Panc1 (cell line): ENCODE results near the gene PLCD3. TPM values are rescaled to one million over a fixed set of nuclear protein-coding genes. Genes with fewer than 3 reads are reported as not detected.

Experiments
- ATAC-seq: fragments of 200-7000 bp; cut with Tn5 transposase; 2 replicates; pipeline ENCODE4 v1.9.1; 2020; ENCODE audit warnings: mild to moderate bottlenecking, moderate library complexity
- BruUV-seq: library from RNA; stranded (reverse); fragments of 400-500 nt; replicated peaks from 2 replicates; lab custom pipeline; 2021; lab: Mats Ljungman, UMichigan
- CTCF ChIA-PET: fragments of 300-600 bp; sonication (Branson Sonifier 250); formaldehyde crosslinking; loops from one replicate; lab custom pipeline; 2022; ENCODE audit warnings: antibody characterized with exemption; lab: Charles Lee
- POLR2A ChIA-PET: fragments of 300-600 bp; sonication (Branson Sonifier 250); formaldehyde crosslinking; loops from one replicate; lab custom pipeline; 2022; ENCODE audit warnings: antibody characterized with exemption; lab: Charles Lee
- DNase-seq: peaks from one replicate; pipeline ENCODE4 v3.0.0-alpha.2; 2010; ENCODE audit warnings: low read depth, low spot score
- H3K27ac ChIP-seq: 2 replicates; pipeline ENCODE4 v1.5.1; 2011; ENCODE audit warnings: mild to moderate bottlenecking, low read length, inconsistent platforms
- H3K27me3 ChIP-seq: fragments of 200-500 bp; sonication (Bioruptor generic); 2 replicates; pipeline ENCODE4 v1.6.0; 2014; ENCODE audit warnings: low read length, inconsistent platforms; ENCODE audit not compliant: control insufficient read depth, insufficient read depth
- H3K36me3 ChIP-seq: fragments of 200-500 bp; sonication (Bioruptor generic); 2 replicates; pipeline ENCODE4 v1.5.1; 2014; ENCODE audit warnings: inconsistent platforms, mild to moderate bottlenecking, low read length, moderate library complexity; ENCODE audit not compliant: control insufficient read depth, insufficient read depth
- H3K4me1 ChIP-seq: 2 replicates; pipeline ENCODE4 v1.5.1; 2011; ENCODE audit warnings: inconsistent platforms, mild to moderate bottlenecking, low read length, moderate library complexity; ENCODE audit not compliant: control insufficient read depth, insufficient read depth
- H3K4me3 ChIP-seq, 2 experiments: 2 replicates each; pipeline ENCODE4 v1.5.1; 2011 to 2012; ENCODE audit warnings: low read depth in 2 of 2, low read length in 2 of 2, mild to moderate bottlenecking in 2 of 2, inconsistent platforms in 1 of 2, moderate library complexity in 1 of 2
- H3K9me3 ChIP-seq: fragments of 200-500 bp; sonication (Bioruptor generic); 2 replicates; pipeline ENCODE4 v1.5.1; 2014; ENCODE audit warnings: low read depth, mild to moderate bottlenecking, inconsistent platforms, low read length, moderate library complexity; ENCODE audit not compliant: control insufficient read depth, insufficient read depth
- POLR2AphosphoS5 ChIP-seq: IDR thresholded peaks from 2 replicates; pipeline ENCODE4 v1.6.1; 2012; ENCODE audit warnings: mild to moderate bottlenecking, low read depth, low read length, moderate library complexity
- SIN3A ChIP-seq: IDR thresholded peaks from 2 replicates; pipeline ENCODE4 v1.6.1; 2012; ENCODE audit warnings: low read depth, mild to moderate bottlenecking, low read length, moderate library complexity, borderline replicate concordance; ENCODE audit not compliant: insufficient read depth
- TCF7L2 ChIP-seq: IDR thresholded peaks from 2 replicates; pipeline ENCODE4 v1.6.1; 2011; ENCODE audit warnings: mild to moderate bottlenecking, low read depth, low read length, inconsistent platforms
- in situ Hi-C: cut with HindIII; loops from 2 replicates; pipeline ENCODE4 v1.10.0; 2016; ENCODE audit warnings: low sequenced_read_pairs, low pct_unique_long_range_greater_than_20kb
- intact Hi-C: fragments of 100-400 bp; cut with micrococcal nuclease; formaldehyde crosslinking; loops from one replicate; pipeline ENCODE4 v1.10.0; 2022; ENCODE audit not compliant: unreplicated experiment
- total RNA-seq: library from RNA; stranded (reverse); gene quantifications from one replicate; pipeline ENCODE4 v1.2.1, GENCODE V29; 2021; ENCODE audit not compliant: unreplicated experiment
- TF ChIP-seq, protein P1 (sequence below), 2 experiments: IDR thresholded peaks; 2 replicates each; pipeline ENCODE4 v1.6.1; 2011 to 2012; ENCODE audit warnings: low read depth in 2 of 2, control low read depth in 1 of 2, low read length in 1 of 2, mild to moderate bottlenecking in 1 of 2, moderate library complexity in 1 of 2; ENCODE audit not compliant: insufficient read depth in 1 of 2
- TF ChIP-seq, protein P2 (sequence below): fragments of 450-650 bp; IDR thresholded peaks from 2 replicates; pipeline ENCODE4 v1.5.1; 2017; ENCODE audit warnings: mild to moderate bottlenecking

PLCD3 gene
- total RNA-seq, 1 experiment from 2014 or later = 125 TPM

DNA sequence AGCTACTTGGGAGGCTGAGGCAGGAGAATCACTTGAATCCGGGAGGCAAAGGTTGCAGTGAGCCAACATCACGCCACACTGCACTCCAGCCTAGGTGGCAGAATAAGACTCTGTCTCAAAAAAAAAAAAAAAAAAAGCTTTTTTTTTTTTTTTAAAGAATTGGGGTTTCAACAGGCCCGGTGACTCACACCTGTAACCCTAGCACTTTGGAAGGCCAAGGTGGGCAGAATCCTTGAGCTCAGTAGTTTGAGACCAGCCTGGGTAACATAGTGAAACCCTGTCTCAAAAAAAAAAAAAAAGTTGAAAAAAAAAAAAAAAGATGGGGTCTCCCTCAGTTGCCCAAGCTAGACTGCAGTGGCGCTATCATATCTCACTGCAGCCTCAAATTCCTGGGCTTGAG is 22.7 kb upstream of the PLCD3 start:
- BruUV-seq = no TSS peak
- intact Hi-C loops = no loop called here

DNA sequence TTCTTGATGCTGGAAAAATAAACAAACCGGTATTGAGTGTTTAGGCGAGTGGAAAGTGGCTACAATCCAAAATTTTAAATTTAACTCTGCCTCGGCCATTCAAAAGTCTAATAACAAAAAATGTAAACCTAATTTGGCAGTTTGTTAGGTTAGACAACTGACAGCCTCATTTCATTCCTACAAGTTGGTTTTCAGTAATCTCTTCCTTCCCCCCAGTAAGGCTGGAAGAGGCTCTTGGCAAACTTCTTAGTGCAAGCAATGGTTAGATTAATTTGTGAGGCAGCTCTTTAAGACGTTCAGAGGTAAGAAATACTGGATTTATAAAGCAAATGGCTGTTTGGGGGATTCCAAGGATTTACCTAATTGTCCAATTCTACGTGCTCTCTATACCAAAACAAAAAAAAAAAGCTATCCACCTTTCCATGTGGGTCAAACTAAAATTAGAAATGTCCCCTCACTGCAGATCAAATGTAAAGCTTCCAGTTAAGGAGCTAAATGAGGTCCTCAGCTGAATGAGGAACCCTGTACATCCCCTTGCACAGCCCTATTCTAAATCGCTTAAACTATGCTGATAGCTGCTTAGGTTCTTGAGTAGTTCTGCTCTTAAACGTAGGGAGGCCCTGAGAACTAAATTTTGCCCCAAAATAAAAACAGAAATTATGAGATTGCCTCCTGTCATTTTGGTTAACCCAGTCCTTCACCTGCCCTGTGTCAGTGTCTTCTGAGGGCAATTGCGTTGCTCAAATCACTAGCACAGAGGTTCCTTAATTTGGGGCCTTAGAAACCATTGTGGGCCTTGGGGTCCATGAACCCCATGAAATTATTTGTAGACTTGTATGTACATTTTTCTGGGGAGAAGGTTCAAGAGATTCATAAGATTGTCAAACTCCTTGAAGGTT is 18.8 kb upstream of the PLCD3 start:
- Histone ChIP-seq H3K4me3 (peak overlapping the region; percentile 77 to 93), H3K4me1 (peaks cover 10% of the 10 kb centered on the region), H3K36me3 (peaks cover 4% of the 10 kb centered on the region), H3K27me3 (no peaks in the 10 kb centered on the region), H3K9me3 (no peaks in the 10 kb centered on the region), H3K27ac (peak overlapping the region; percentile 77)
- intact Hi-C loops (no loop called here), in situ Hi-C loops (no loop called here)
- no peak for DNase-seq
- TF ChIP-seq, protein P1, sequence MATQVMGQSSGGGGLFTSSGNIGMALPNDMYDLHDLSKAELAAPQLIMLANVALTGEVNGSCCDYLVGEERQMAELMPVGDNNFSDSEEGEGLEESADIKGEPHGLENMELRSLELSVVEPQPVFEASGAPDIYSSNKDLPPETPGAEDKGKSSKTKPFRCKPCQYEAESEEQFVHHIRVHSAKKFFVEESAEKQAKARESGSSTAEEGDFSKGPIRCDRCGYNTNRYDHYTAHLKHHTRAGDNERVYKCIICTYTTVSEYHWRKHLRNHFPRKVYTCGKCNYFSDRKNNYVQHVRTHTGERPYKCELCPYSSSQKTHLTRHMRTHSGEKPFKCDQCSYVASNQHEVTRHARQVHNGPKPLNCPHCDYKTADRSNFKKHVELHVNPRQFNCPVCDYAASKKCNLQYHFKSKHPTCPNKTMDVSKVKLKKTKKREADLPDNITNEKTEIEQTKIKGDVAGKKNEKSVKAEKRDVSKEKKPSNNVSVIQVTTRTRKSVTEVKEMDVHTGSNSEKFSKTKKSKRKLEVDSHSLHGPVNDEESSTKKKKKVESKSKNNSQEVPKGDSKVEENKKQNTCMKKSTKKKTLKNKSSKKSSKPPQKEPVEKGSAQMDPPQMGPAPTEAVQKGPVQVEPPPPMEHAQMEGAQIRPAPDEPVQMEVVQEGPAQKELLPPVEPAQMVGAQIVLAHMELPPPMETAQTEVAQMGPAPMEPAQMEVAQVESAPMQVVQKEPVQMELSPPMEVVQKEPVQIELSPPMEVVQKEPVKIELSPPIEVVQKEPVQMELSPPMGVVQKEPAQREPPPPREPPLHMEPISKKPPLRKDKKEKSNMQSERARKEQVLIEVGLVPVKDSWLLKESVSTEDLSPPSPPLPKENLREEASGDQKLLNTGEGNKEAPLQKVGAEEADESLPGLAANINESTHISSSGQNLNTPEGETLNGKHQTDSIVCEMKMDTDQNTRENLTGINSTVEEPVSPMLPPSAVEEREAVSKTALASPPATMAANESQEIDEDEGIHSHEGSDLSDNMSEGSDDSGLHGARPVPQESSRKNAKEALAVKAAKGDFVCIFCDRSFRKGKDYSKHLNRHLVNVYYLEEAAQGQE (IDR thresholded peaks at IDR 0.05; ENCODE audit: insufficient read depth in 1 of 2, low read depth in 2 of 2, low read length in 1 of 2) = no peak
- TF ChIP-seq POLR2AphosphoS5 (no peak), SIN3A (no peak), TCF7L2 (no peak)
- TF ChIP-seq, protein P2, sequence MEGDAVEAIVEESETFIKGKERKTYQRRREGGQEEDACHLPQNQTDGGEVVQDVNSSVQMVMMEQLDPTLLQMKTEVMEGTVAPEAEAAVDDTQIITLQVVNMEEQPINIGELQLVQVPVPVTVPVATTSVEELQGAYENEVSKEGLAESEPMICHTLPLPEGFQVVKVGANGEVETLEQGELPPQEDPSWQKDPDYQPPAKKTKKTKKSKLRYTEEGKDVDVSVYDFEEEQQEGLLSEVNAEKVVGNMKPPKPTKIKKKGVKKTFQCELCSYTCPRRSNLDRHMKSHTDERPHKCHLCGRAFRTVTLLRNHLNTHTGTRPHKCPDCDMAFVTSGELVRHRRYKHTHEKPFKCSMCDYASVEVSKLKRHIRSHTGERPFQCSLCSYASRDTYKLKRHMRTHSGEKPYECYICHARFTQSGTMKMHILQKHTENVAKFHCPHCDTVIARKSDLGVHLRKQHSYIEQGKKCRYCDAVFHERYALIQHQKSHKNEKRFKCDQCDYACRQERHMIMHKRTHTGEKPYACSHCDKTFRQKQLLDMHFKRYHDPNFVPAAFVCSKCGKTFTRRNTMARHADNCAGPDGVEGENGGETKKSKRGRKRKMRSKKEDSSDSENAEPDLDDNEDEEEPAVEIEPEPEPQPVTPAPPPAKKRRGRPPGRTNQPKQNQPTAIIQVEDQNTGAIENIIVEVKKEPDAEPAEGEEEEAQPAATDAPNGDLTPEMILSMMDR = no peak
- ChIA-PET CTCF (interaction anchor here (4.4 to 5.5 kb wide), 2 partner anchors 16 to 47 kb away, joined by 31 to 40 read pairs; partner anchors contain the start of gene ACBD4), POLR2A (interaction anchor here (0.5 to 1.4 kb wide), 6 partner anchors 10 to 166 kb away, joined by 3 to 10 read pairs (median 5); partner anchors contain the start of genes HEXIM2 and MAP3K14)
- BruUV-seq = no TSS peak
- ATAC-seq = no peak

More for the DNA sequence above, 22.7 kb upstream of the PLCD3 start:
- H3K9me3 ChIP-seq = no peaks in the 10 kb centered on the region
- in situ Hi-C loops = no loop called here
- no peak overlapping the region for H3K27ac ChIP-seq
- CTCF ChIA-PET = interaction anchor here (0.8 to 0.9 kb wide), 2 partner anchors 40 to 43 kb away, joined by 4 to 5 read pairs; no protein-coding TSS in a partner anchor
- H3K27me3 ChIP-seq = no peaks in the 10 kb centered on the region
- ATAC-seq = no peak
- peaks cover 20% of the 10 kb centered on the region for H3K4me1 ChIP-seq
- no peak overlapping the region for H3K4me3 ChIP-seq
- H3K36me3 ChIP-seq = peaks cover under 1% of the 10 kb centered on the region
- DNase-seq = no peak
- POLR2A ChIA-PET = no interaction called here
- no peak for TF ChIP-seq TCF7L2
- TF ChIP-seq, protein P1 (IDR thresholded peaks at IDR 0.05; ENCODE audit: insufficient read depth in 1 of 2, low read depth in 2 of 2, low read length in 1 of 2) = no peak
- TF ChIP-seq SIN3A = no peak
- TF ChIP-seq, protein P2 = no peak
- TF ChIP-seq POLR2AphosphoS5 = no peak
